Measurements from ENCODE around the gene ARHGDIA. TPM values are rescaled to one million over a fixed set of nuclear protein-coding genes. Genes with fewer than 3 reads are reported as not detected.

ARHGDIA gene
- total RNA-seq, 4 donors from 2014 or later: 31.2 to 350 (median 55.1) TPM

DNA sequence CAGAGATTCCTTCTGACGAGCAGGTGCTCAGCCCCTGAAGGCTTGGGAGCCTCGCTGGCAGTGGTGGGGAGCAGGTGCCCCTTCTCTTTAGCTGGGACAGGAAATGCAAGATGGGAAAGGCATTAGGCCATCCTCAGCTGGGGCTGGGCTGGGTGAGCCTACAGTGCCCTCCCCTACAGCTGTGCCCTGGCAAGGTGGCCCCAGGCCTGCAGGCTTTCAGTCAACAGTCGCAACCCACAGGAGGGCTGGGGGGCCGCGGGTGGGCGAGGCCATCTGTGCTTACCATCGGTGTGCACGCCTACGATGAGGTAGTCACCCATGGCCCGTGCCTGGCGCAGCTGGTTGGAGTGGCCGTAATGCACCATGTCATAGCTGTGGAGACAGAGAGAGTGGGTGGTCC, 38.1 kb upstream of the ARHGDIA start:
- Histone ChIP-seq H3K4me3 (no peak overlapping the region), H3K27me3 (no peaks in the 10 kb centered on the region), H3K27ac (no peak overlapping the region), H3K36me3 (no peaks in the 10 kb centered on the region), H3K4me1 (peaks cover 0 to 4% of the 10 kb centered on the region in 2 donors), H3K9me3 (no peaks in the 10 kb centered on the region)
- TF ChIP-seq POLR2A (IDR thresholded peaks at IDR 0.05): no peak
- TF ChIP-seq, protein P1, sequence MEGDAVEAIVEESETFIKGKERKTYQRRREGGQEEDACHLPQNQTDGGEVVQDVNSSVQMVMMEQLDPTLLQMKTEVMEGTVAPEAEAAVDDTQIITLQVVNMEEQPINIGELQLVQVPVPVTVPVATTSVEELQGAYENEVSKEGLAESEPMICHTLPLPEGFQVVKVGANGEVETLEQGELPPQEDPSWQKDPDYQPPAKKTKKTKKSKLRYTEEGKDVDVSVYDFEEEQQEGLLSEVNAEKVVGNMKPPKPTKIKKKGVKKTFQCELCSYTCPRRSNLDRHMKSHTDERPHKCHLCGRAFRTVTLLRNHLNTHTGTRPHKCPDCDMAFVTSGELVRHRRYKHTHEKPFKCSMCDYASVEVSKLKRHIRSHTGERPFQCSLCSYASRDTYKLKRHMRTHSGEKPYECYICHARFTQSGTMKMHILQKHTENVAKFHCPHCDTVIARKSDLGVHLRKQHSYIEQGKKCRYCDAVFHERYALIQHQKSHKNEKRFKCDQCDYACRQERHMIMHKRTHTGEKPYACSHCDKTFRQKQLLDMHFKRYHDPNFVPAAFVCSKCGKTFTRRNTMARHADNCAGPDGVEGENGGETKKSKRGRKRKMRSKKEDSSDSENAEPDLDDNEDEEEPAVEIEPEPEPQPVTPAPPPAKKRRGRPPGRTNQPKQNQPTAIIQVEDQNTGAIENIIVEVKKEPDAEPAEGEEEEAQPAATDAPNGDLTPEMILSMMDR (IDR thresholded peaks at IDR 0.05): no peak
- DNase-seq: no peak
- intact Hi-C loops (cut with DNase I; ENCODE audit: low total_unique reads): no loop called here

DNA sequence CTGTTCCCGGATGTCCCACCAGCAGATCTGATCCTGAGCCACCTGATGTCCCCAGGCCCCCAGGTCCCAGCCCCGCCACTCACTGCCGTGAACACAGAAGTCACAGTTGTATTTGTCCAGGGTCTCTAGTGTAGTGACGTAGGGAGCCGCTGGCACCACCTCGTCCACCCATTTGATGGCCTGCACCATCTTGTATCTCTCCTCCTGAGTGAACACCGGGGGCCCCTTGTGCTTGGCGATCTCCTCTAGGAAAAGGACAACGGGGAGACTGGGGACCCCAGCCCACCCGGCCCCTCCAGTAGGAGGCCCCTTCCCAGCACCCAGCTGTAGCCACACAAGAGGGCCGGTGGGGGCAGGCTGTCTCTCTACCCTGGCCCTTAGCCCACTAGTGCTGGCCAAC, 37.7 kb upstream of the ARHGDIA start:
- Histone ChIP-seq H3K27me3 (no peaks in the 10 kb centered on the region), H3K36me3 (no peaks in the 10 kb centered on the region), H3K27ac (no peak overlapping the region), H3K9me3 (no peaks in the 10 kb centered on the region), H3K4me1 (peaks cover 0 to 4% of the 10 kb centered on the region in 2 donors), H3K4me3 (no peak overlapping the region)
- DNase-seq: no peak
- TF ChIP-seq POLR2A (IDR thresholded peaks at IDR 0.05): no peak
- intact Hi-C loops (cut with DNase I; ENCODE audit: low total_unique reads): no loop called here

DNA sequence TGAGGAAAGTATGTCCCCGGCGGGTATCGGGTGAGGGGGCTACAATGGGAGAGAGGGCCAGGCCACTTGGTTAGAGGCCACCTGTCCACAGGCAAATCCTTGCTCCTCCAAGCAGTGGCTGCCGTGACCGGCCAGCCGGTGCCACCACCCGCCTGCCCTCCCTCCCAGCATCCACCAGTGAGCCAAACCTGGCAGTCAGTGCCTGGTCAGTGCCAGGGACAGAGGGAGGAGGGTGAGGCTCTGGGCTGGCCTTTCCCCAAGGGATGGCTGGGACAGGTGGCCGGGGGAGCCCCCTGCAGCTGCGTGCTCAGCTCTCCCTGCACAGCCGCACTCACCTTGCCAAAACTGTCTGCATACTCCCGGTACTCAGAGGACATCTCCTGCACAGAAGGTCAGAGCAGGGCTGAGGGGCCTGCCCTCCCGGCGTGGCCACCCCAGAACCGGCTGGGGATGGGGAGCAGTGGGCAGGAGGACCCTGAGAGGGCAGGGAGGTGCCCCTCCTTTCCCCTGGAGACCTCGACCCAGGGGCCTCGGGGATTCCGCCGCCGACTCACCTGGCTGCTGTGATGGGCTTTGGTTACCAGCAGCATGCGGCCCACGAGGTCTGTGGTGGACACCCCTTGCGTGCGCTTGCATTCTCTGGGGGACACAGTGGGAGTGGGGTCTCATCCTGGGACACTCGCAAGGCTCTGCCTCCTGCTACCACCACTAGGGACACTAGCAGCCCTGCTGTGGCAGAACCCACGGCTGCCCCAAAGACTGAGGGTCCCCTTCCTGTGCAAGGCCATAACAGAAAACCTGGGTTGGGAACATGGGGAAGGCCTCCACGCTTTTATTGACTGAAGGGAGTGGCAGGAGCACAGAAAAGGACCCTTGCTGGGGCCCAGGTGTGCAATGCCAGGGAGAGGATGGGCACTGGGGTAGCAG, 36.3 kb upstream of the ARHGDIA start:
- Histone ChIP-seq H3K9me3 (no peaks in the 10 kb centered on the region), H3K4me3 (no peak overlapping the region), H3K27ac (no peak overlapping the region), H3K27me3 (no peaks in the 10 kb centered on the region), H3K36me3 (no peaks in the 10 kb centered on the region), H3K4me1 (peaks cover 0 to 7% of the 10 kb centered on the region in 2 donors)
- intact Hi-C loops (cut with DNase I; ENCODE audit: low total_unique reads): no loop called here
- DNase-seq: peak in 1 of 2 donors; percentile 14
- no peak for TF ChIP-seq POLR2A (IDR thresholded peaks at IDR 0.05)
- TF ChIP-seq, protein P1 (IDR thresholded peaks at IDR 0.05): no peak

DNA sequence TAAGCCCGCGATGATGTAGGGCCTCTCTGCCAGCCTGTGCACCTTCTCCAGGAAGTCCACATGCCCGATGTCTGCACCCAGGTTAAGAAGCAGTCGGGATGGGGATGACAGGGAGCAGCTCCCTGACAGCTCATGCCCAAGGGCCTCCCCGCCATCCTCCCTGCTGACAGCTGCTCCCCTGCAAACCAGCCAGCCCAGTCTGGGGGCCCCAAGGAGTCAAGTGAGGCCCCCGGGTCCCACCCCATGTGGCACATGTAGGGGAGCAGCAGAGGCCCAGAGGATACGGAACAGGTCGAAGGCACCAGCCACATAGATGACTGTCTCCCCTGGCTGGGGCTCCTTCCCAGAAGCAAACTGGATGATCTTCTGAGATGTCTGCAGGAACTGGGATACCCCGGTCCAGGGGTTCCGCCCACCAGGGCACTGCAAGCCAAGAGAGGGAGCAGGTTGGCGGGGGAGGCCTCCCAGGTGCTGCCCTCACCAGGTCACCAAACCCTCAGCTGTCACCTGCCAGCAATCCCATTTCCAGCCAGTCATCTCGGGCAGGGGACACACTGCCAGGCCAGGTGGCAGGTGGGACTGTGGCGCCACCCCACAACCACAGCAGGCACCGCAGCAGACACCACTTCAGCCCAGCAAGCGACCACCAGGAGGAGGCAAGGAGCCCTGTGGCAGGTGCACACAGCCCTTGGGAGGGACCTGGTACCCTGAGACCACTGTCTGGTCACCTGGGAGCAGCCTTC, 35.5 kb upstream of the ARHGDIA start:
- Histone ChIP-seq H3K4me1 (peaks cover 0 to 13% of the 10 kb centered on the region in 2 donors), H3K36me3 (no peaks in the 10 kb centered on the region), H3K4me3 (no peak overlapping the region), H3K27me3 (no peaks in the 10 kb centered on the region), H3K27ac (no peak overlapping the region), H3K9me3 (no peaks in the 10 kb centered on the region)
- intact Hi-C loops (cut with DNase I; ENCODE audit: low total_unique reads): no loop called here
- no peak for TF ChIP-seq POLR2A (IDR thresholded peaks at IDR 0.05)
- peak in 1 of 2 donors; percentile 15 for DNase-seq

GRCh38 chr17:81905993-81906392, 34.9 kb upstream of the ARHGDIA start:
- DNase-seq: no peak
- Histone ChIP-seq H3K27ac (no peak overlapping the region), H3K36me3 (no peaks in the 10 kb centered on the region), H3K4me3 (no peak overlapping the region), H3K9me3 (no peaks in the 10 kb centered on the region), H3K4me1 (peaks cover 0 to 16% of the 10 kb centered on the region in 2 donors), H3K27me3 (no peaks in the 10 kb centered on the region)
- intact Hi-C loops (cut with DNase I; ENCODE audit: low total_unique reads): no loop called here
- TF ChIP-seq POLR2A (IDR thresholded peaks at IDR 0.05): no peak
- TF ChIP-seq, protein P1 (IDR thresholded peaks at IDR 0.05): no peak

GRCh38 chr17:81905424-81905875, 34.3 kb upstream of the ARHGDIA start:
- Histone ChIP-seq H3K4me1 (peaks cover 0 to 16% of the 10 kb centered on the region in 2 donors), H3K9me3 (no peaks in the 10 kb centered on the region), H3K36me3 (no peaks in the 10 kb centered on the region), H3K4me3 (no peak overlapping the region), H3K27me3 (no peaks in the 10 kb centered on the region), H3K27ac (no peak overlapping the region)
- no peak for DNase-seq
- TF ChIP-seq, protein P1 (IDR thresholded peaks at IDR 0.05): no peak
- no peak for TF ChIP-seq POLR2A (IDR thresholded peaks at IDR 0.05)
- intact Hi-C loops (cut with DNase I; ENCODE audit: low total_unique reads): no loop called here
